K562 (cell line): ENCODE results near the gene BACE2.
"Not testable (repeated sequence)": the region's sequence is repeated elsewhere in the genome, so short reads cannot be mapped to it uniquely, and the experiment has no call there.

Experiments
- CC2D1A ChIP-seq: fragments of 450-650 bp; IDR thresholded peaks from 2 replicates; pipeline ENCODE4 v1.6.1; 2017; ENCODE audit warnings: mild to moderate bottlenecking
- CTCF ChIP-seq, 3 experiments: IDR thresholded peaks in 2 of 3; conservative IDR thresholded peaks in 1 of 3; 2 replicates each; pipeline ENCODE4 v1.5.1; 2011 to 2012; ENCODE audit warnings: low read length in 3 of 3, mild to moderate bottlenecking in 3 of 3, control low read depth in 2 of 3, improper control_type of control experiment in 1 of 3, inconsistent platforms in 1 of 3, low read depth in 1 of 3, mixed read lengths in 1 of 3, moderate library complexity in 1 of 3; ENCODE audit not compliant: insufficient read depth in 2 of 3
- DNMT1 ChIP-seq: fragments of 450-650 bp; IDR thresholded peaks from 2 replicates; pipeline ENCODE4 v1.6.1; 2016; ENCODE audit warnings: antibody characterized with exemption, mild to moderate bottlenecking
- FOXM1 ChIP-seq, 2 experiments: fragments of 450-650 bp in 1 of 2; sonication (generic) in 1 of 2; formaldehyde crosslinking in 1 of 2; IDR thresholded peaks; 2 replicates each; pipeline versions ENCODE4 v1.6.1 to v1.9.0; 2017 to 2022; ENCODE audit warnings: low read depth in 2 of 2, mild to moderate bottlenecking in 2 of 2, missing genetic modification reagents in 1 of 2, moderate library complexity in 1 of 2
- SREBF2 ChIP-seq: sonication (generic); formaldehyde crosslinking; IDR thresholded peaks from 2 replicates; pipeline ENCODE4 v1.4.0; 2020; ENCODE audit warnings: mild to moderate bottlenecking, missing genetic modification reagents

GRCh38 chr21:41244266-41244880 lies 76.4 kb downstream of the BACE2 start:
- TF ChIP-seq DNMT1; FOXM1 (IDR thresholded peaks at IDR 0.05; ENCODE audit: low read depth); FOXM1 (CRISPR knock-in tag; IDR thresholded peaks at IDR 0.05; ENCODE audit: low read depth); CTCF (IDR thresholded peaks at IDR 0.05 in 2 of 3, conservative IDR thresholded peaks at IDR 0.05 in 1 of 3; ENCODE audit: insufficient read depth in 2 of 3, low read depth in 1 of 3, low read length in 3 of 3); CC2D1A; SREBF2: not testable (repeated sequence)
